GM11168 (cell line): ENCODE measurements around the gene APRT.
"Not testable (repeated sequence)": the region's sequence is repeated elsewhere in the genome, so short reads cannot be mapped to it uniquely, and the experiment has no call there.

Experiments used
- in situ Hi-C: fragments of 300-500 bp; cut with MboI; formaldehyde crosslinking; loops from one replicate; pipeline ENCODE4 v1.12.0; 2022; ENCODE audit warnings: low sequenced_read_pairs; ENCODE audit not compliant: unreplicated experiment

The APRT gene

GRCh38 chr16:88778541-88779065, 33.1 kb downstream of the APRT start:
- in situ Hi-C loops: no loop called here

GRCh38 chr16:88778271-88778525, 33.5 kb downstream of the APRT start:
- in situ Hi-C loops: no loop called here

- in situ Hi-C loops: no loop called here
Observed at GRCh38 chr16:88777471-88778270, 34.1 kb downstream of the APRT start.

- in situ Hi-C loops: no loop called here
Observed at GRCh38 chr16:88775825-88776224, 35.9 kb downstream of the APRT start.

GRCh38 chr16:88774544-88775393, 37.0 kb downstream of the APRT start:
- in situ Hi-C loops: no loop called here

- in situ Hi-C loops: no loop called here
Observed at GRCh38 chr16:88773812-88774291, 37.9 kb downstream of the APRT start.

- in situ Hi-C loops: no loop called here
Observed at GRCh38 chr16:88772871-88773811, 38.6 kb downstream of the APRT start.

- in situ Hi-C loops: not testable (repeated sequence)
Observed at GRCh38 chr16:88771781-88772180, 39.9 kb downstream of the APRT start.

- in situ Hi-C loops: no loop called here
Observed at GRCh38 chr16:88771294-88771772, 40.4 kb downstream of the APRT start.

- in situ Hi-C loops: no loop called here
Observed at GRCh38 chr16:88770461-88771293, 41.1 kb downstream of the APRT start.

- in situ Hi-C loops: no loop called here
Observed at GRCh38 chr16:88769617-88770460, 41.9 kb downstream of the APRT start.

GRCh38 chr16:88768071-88768783, 43.5 kb downstream of the APRT start:
- in situ Hi-C loops: no loop called here

- in situ Hi-C loops: no loop called here
Observed at GRCh38 chr16:88767546-88768070, 44.1 kb downstream of the APRT start.

- in situ Hi-C loops: no loop called here
Observed at GRCh38 chr16:88766975-88767374, 44.8 kb downstream of the APRT start.

- in situ Hi-C loops: no loop called here
Observed at GRCh38 chr16:88764913-88765349, 46.8 kb downstream of the APRT start.

GRCh38 chr16:88764080-88764479, 47.6 kb downstream of the APRT start:
- in situ Hi-C loops: no loop called here

GRCh38 chr16:88763502-88764053, 48.1 kb downstream of the APRT start:
- in situ Hi-C loops: no loop called here
